ENCODE measurements around the gene DNAJC10.

- TF ChIP-seq CTCF (IDR thresholded peaks at IDR 0.05; ENCODE audit: low read length) (no peak), EZH2 (optimal IDR thresholded peaks at IDR 0.05; ENCODE audit: low read depth, low read length) (no peak), EZH2phosphoT487 (IDR thresholded peaks at IDR 0.05; ENCODE audit: low read length) (no peak)
Measured at GRCh38 chr2:182814380-182814779, 98.3 kb downstream of the DNAJC10 start.
